Endometrial microvascular endothelial cells (primary cell): Measurements from ENCODE around the gene NPC1. TPM values are rescaled to one million over a fixed set of nuclear protein-coding genes. Genes with fewer than 3 reads are reported as not detected.
"Not testable (repeated sequence)": the region's sequence is repeated elsewhere in the genome, so short reads cannot be mapped to it uniquely, and the experiment has no call there.

Experiments used
- in situ Hi-C: cut with HindIII; loops from 2 replicates; pipeline ENCODE4 v1.10.0; 2017; ENCODE audit warnings: low sequenced_read_pairs, low pct_unique_long_range_greater_than_20kb; ENCODE audit errors: inconsistent ontology term
- total RNA-seq: library from RNA; depleted of rRNA; stranded (reverse); fragments of >200 nt; gene quantifications from one replicate; pipeline ENCODE4 v1.2.3, GENCODE V29; 2015; ENCODE audit errors: inconsistent ontology term

NPC1 gene
- total RNA-seq, 1 donor from 2014 or later = 52.1 TPM

DNA sequence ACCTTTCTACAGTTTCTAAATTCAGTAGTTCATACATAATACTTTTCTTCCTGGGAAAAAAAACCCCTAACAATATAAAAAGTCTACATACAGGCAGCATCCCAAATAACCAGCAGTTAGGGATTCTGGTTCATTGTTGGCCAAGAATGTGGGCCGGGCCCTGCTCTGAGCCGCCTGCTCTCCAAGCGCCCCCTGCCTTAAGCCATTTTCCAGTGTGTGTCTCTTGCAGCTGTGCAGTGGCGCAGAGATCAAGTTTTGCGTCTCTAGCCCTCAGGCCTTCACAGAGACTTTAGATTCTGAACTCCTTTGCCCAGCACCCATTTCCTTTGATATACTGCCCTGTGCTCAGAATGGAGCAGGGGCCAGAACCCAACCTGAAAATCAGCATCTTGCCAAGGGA, 50.1 kb downstream of the NPC1 start:
- in situ Hi-C loops = no loop called here

DNA sequence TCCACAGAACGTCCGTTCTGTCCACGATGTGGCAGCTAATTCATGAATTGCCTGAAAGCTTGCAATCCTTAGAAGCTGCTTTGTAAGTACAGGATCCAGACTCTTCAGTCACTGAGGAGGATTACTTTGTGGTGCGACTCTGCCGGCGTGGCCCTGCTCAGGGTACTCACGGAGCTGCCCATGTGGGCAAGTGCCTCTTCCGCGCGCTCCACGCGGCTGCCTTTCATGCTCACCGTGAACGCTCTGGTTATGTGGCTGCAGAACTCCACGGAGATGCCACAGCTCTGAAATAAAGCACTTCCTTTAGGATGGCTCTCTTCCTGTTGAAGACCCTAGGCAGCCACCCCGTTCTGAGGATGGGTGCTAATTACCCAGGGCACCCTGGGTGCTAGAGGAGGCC, 52.0 kb downstream of the NPC1 start:
- in situ Hi-C loops = no loop called here

DNA sequence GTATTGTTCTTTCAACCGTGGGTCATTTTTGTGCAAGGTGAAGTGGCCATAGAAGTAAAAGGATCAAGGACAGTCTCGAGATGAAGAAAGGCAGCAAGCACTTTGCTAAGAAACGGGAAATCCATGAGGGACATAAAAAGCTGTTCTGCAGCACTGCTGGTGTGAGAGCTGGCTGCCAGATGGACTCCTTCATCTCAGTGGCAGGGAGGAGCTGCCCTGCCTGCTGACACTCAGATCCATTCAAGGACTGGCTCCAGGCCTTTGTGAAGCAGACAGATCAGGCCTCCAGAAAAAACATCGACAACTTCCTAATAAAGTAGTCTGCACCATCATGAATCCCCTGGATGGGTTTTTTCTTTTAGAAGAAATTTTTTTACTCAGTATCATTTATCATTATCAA, 53.5 kb downstream of the NPC1 start:
- in situ Hi-C loops = no loop called here

DNA sequence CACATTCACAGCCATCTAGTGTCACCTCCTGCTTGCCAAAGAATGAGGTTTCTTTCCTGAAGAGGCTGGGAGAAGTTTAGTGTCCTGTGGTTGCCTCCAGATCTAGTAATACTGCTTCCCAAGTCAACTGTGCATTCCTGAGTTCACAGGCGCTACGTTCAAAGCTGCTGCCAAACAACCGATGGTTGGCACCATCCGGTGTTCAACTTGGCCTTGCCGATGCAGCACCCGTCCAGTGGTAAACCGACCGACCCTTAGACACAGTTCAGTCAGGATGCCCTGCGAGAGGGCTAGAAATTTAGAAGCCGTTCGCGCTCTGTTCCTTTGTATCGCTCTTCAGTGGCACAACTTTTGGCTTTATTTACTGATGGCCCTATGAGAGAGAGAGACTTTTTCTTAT, 54.4 kb downstream of the NPC1 start:
- in situ Hi-C loops = no loop called here

DNA sequence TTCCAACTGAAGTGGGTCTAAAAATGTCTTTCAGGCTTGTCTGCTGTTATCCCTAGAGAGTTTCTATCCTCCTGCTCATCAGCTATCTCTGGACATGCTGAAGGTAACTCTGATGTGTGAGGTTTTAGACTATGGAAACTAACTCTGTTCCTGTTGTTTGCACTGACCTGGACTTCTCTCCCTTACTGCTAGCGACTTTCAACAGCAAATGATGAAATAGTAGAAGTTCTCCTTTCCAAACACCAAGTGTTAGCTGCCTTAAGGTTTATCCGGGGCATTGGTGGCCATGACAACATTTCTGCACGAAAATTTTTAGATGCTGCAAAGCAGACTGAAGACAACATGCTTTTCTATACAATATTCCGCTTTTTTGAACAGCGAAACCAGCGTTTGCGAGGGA, 56.1 kb downstream of the NPC1 start:
- in situ Hi-C loops = no loop called here

DNA sequence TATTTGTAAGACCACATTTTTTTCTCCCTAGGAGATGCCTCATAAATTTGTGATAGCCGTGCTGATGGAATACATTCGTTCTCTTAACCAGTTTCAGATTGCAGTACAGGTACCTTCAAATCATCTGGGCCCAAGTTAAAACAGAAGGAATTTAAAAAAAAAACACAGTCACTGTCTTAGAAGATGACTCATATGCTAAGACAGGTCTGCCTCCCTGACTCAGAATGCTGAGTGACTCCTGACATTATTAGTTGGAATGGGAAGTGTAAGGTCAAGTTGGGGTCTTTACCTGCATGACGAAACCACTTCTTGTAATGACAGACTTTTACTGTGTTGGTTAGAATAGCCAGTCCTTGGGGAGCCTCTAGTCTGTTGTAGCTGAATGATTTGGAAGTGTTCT, 56.7 kb downstream of the NPC1 start:
- in situ Hi-C loops = no loop called here

DNA sequence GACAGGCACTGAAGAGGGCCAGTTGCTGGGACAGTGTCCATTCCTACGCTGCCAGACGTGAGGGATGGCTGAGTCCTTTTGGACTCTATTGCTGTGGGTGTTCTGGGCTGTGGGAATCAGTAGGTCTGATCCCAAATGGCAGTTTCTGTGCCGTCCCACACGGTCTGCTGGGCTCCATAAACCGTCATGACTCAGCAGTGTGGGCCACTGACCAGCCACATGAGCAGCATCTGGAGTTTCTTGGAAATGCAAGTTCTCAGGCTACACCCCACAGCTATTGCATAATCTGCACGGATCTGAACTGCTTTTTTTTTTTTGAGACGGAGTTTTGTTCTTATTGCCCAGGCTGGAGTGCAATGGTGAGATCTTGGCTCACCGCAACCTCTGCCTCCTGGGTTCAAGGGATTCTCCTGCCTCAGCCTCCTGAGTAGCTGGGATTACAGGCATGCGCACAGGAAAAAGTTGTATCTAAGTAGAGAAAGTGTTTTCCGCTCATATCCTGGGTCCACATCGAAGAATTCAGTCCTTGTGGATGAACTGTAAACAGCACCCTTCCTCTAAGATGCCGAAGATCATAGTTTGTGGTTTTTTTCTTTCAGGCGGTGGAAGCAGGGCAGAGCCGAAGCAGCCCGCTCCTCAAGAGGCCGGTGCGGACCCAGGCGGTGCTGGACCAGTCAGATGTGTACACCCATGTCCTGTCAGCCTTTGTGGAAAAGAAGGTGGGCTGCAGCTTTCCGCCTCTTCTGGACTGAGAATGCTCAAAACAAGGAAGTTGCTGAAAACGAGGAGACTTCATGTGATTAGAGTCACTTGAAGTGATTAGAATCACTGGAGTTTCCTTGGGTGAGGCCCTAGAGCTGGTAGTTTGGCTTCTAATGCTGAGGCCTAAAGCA, 57.5 kb downstream of the NPC1 start:
- in situ Hi-C loops = no loop called here

DNA sequence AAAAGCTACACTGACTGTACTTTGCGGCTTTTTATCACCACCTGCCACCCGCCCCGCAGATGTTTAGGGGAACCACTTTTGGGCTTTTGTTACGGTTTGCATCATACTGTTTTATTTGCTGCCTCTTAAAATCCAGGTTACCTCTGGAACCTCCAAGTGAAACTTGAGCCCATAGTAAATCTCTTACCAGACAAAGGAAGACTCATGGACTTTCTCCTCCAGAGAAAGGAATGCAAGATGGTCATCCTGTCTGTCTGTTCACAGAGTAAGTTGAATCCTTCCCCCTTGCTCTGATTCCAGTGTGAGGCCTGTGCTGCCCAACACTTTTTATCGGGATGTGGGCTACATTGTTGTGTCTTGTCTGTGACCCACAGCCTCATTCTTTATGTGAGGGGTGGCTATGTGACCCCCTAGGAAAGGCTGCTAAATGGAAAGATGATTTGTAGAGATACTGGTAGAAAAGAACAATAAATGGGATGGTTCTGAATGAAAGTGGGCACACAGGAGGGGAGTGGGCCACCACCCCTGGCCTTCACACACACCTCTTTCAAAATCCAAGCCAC, 59.7 kb downstream of the NPC1 start:
- in situ Hi-C loops = no loop called here

DNA sequence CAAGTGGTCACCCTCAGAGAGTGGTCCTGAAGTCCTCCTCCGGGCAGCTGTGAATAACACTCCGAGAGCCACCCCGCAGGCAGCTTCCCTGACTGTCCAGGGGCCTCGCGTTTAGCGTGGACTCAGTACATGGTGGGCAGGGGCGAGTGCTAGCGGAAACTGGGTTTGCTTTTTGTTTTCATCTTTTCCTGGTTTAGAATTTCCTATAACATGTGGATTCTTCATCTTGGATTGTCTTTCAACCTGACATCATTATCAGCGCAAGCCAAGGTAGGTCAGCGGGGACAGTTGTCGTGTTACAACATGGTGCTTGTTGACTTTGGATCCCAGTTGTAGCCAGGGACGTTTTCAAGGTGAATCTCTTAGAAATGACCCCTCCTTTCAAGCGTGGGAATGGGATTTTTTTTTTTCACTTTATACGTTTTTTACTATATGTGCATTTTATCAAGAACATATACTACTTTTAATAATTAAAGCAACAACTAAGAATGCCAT, 62.0 kb downstream of the NPC1 start:
- in situ Hi-C loops = no loop called here

DNA sequence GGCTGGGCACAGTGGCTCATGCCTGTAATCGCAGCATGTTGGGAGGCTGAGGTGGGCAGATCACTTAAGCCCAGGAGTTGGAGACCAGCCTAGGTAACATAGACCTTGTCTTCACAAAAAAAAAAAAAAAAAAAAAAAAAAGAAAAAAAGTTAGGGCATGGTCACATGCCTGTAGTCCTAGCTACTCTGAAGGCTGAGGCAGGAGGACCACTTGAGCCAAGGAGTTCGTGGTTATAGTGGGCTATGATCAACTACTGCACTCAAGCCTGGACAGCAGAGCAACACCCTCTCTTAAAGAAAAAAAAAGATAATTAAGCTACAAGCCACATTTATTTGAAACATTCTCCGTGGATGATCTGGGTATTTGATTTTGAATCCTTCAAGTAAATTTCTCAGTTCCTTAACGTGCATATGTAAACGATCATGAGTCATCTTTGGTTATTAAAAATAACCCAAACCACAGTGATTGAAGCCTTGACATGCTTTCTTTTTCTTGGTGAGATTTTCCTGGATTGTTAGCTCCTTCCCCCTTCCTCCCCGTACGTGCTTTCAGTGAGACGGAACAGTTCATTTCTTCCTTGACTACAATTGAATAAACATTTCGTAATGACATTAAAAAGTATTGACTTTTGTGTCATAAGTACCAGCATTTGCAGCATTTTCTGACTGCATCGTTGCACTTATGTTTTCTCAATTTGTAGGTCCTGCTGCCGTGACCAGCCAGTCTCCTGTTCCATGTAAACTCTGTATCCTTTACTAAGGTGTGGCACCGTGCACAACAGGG, 62.7 kb downstream of the NPC1 start:
- in situ Hi-C loops = no loop called here

DNA sequence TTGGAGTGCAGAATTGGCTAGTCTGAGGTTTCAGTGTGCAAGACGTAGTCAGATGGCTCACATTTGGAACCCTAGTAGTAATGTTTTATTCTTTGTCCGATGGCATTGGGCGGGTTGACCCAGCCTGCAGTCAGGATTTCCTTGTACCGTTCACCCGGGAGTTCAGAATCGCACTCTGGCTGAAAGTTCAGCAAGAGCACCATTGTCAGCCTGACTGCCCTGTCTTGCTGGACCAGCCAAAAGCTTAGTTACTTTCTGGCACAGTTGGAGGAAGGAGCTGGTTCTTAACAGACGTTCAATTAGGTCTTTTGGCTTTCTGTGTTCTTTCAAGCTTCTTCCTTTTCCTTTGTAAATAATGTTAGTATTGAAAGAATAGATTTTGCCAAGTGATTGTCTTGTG, 64.4 kb downstream of the NPC1 start:
- in situ Hi-C loops = no loop called here

DNA sequence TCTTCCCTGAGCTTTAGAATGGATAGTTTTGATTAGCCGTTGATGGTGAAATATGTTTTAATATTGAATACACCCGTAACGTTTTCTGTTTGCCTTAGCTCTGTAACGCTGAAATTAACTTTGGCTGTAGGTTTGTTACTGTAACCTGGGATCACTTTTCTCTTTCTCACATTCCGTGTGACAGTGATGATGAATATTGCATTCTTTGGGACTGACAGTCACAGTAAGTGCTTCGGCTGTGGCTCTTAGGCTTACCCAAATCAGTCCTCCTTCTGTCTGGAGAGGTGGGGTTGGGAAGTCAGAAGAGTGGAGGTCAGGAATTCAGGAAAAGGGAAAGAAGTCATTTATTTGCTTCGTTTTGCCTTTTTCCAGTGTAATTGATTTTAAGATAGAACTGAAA, 65.0 kb downstream of the NPC1 start:
- in situ Hi-C loops = no loop called here

DNA sequence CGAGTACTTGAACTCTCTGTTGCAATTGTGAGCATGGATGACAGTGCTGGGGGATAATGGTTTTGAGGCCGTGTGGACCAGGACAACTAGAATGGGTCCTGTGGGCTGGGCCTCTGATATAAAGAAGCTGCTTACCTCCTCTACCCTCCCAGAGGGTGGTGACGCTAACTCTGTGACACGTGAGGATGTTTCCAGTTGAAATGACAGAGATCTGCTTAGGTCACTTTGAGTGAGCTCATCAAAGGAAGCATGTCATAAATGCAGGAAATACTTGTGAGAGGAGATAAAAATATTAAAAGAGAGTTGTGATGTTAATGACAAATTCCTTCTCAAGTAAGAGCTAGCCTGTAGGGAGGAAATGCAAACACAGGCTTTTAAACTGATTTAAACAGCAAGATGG, 66.6 kb downstream of the NPC1 start:
- in situ Hi-C loops = no loop called here

DNA sequence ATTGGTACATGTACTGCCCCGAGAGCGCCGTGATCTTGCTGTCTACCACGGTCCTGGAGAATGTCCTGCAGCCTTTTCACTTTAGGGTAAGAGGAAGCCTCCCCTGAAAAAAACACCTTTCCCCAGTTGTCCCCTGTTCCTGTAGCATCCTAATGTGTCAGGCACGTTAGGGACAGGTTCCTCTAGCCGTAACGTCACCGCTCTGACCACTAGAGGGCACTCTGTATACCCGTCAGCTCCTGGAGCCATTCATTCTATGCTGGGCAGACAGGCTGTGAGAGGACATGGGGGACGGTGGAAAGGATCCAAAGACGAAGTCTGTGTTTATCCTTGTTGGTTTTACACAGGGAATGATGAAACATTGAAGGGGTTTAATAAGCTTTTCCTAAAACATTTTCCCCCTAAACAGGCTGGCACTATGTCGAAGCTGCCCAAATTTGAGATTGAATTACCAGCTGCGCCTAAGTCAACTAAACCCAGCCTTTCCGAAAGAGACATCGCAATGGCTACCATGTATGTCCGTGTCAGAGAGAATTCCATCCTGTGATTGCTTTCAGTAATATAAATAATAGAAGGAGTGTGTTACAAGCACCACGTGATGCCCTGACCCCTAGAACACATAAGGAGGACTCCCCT, 70.3 kb downstream of the NPC1 start:
- in situ Hi-C loops = no loop called here

DNA sequence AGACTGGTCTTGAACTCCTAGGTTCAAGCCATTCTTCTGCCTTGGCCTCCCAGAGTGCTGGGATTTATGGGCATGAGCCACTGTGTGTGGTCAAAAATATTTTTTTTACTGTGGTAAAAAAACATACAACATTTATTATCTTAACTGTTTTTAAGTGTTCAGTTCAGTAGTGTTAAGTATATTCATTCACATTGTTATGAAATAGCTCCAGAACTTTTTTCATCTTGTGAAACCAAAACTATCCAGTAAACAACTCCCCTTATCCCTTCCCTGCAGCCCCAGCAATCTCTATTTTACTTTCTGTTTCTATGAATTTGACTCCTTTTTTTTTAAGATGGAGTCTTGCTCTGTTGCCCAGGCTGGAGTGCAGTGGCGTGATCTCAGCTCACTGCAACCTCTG, 73.7 kb downstream of the NPC1 start:
- in situ Hi-C loops = no loop called here

DNA sequence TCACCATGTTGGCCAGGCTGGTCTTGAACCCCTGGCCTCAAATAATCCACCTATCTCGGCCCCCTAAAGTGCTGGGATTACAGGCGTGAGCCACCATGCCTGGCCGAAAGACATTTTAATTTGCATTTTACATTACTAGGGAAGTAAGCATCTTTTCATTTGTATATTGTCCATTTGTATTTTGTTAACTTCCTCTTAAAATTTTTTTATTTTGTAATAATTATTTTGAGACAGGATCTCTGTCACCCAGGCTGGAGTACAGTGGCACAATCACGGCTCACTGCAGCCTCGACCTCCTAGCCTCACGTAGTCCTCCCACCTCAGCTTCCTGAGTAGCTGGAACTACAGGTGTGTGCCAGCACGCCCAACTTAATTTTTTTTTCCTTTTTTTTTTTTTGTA, 74.1 kb downstream of the NPC1 start:
- in situ Hi-C loops = not testable (repeated sequence)

DNA sequence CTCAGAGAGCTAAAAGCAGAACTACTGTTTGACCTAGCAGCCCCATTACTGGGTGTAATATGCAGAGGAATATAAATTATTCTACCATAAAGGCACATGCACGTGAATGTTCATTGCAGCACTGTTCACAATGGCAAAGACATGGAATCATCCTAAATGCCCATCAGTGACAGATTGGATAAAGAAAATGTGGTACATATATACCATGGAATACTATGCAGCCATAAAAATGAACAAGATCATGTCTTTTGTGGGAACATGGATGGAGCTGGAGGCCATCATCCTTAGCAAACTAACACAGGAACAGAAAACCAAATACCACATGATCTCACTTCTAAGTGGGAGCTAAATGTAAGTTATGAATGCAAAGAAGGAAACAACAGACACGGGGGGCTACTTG, 75.4 kb downstream of the NPC1 start:
- in situ Hi-C loops = not testable (repeated sequence)

DNA sequence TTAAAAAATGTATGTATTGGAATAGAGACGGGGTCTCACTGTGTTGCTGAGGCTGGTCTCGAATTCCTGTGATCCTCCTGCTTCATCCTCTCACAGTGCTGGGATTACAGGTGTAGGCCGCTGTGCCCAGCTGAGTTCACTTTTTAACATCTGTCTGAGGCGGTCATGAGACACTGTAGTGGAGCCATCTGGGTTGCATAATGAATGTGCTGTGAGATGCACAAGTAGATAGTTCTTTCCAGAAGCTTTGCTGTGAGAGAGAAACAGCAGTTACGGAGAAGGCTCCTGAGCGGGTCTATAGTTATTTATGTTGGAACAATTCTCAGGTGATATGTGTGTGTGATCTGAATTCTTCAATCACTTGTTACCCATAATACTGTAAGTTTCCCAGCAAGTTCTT, 79.9 kb downstream of the NPC1 start:
- in situ Hi-C loops = no loop called here

DNA sequence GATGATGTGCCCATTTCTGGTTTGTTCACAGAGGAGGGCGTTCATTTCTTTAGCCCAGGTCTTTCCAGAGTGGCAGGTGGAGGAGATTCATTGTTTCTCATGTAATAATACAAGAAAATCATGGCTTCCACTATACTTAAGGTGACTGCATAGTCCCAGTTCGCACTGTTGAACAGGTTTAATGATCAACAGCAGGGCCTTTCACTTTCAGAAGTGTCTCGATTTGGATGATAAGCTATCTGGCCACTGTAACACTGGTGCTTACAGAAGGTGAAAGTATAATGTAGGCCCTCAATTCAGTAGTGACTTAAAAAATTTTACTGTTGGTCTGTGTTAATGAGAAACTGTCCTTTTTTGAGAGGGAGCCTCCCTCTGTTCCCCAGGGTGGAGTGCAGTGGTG, 81.6 kb downstream of the NPC1 start:
- in situ Hi-C loops = no loop called here
